Keratinocyte (primary cell): Measurements from ENCODE around the gene ENTPD2.

Experiments used
- CTCF ChIP-seq, 3 experiments: IDR thresholded peaks in 1 of 3; conservative IDR thresholded peaks in 1 of 3; optimal IDR thresholded peaks in 1 of 3; 2 replicates in 2 of 3; 3 replicates in 1 of 3; pipeline versions ENCODE3 to v1.5.1; 2011; ENCODE audit warnings: low read length in 3 of 3, mild to moderate bottlenecking in 3 of 3, moderate library complexity in 2 of 3, control low read depth in 1 of 3, inconsistent platforms in 1 of 3; ENCODE audit not compliant: insufficient read depth in 2 of 3; ENCODE audit errors: extremely low read depth in 1 of 3
- EZH2 ChIP-seq: IDR thresholded peaks from one replicate; pipeline ENCODE4 v1.6.1; 2012; ENCODE audit warnings: inconsistent platforms, mild to moderate bottlenecking, low read length, moderate library complexity

GRCh38 chr9:137089232-137089947 is 35.5 kb upstream of the ENTPD2 start:
- TF ChIP-seq CTCF (optimal IDR thresholded peaks at IDR 0.05 in 1 of 3, IDR thresholded peaks at IDR 0.05 in 1 of 3, conservative IDR thresholded peaks at IDR 0.05 in 1 of 3; ENCODE audit: extremely low read depth in 1 of 3, insufficient read depth in 2 of 3, low read length in 3 of 3) (no peak), EZH2 (no peak)
